DOHH2 (cell line): ENCODE results near the gene IGSF3.

ENCODE experiments used
- H3F3A ChIP-seq: fragments of 200-600 bp; sonication (generic), shearing (Covaris generic); 2 replicates; pipeline ENCODE4 v1.6.0; 2016; ENCODE audit warnings: antibody characterized with exemption, mild to moderate bottlenecking; ENCODE audit not compliant: control insufficient read depth, insufficient read depth
- H3K27ac ChIP-seq: fragments of 200-600 bp; sonication (generic); 2 replicates; pipeline ENCODE4 v1.5.1; 2014; ENCODE audit warnings: low read depth, mild to moderate bottlenecking, low read length, moderate library complexity
- H3K27me3 ChIP-seq: fragments of 200-600 bp; sonication (generic); 2 replicates; pipeline ENCODE4 v1.6.1; 2014; ENCODE audit warnings: mild to moderate bottlenecking, low read length, mixed read lengths; ENCODE audit not compliant: control insufficient read depth
- H3K36me3 ChIP-seq: fragments of 200-600 bp; sonication (generic); 2 replicates; pipeline ENCODE4 v1.6.1; 2014; ENCODE audit warnings: mild to moderate bottlenecking, low read length, moderate library complexity, mixed read lengths; ENCODE audit not compliant: control insufficient read depth
- H3K4me1 ChIP-seq: fragments of 200-600 bp; sonication (generic); 2 replicates; pipeline ENCODE4 v1.6.1; 2014; ENCODE audit warnings: mild to moderate bottlenecking, low read length, mixed read lengths; ENCODE audit not compliant: control insufficient read depth
- H3K4me2 ChIP-seq: fragments of 200-600 bp; sonication (generic); 2 replicates; pipeline ENCODE4 v1.6.0; 2014; ENCODE audit warnings: mild to moderate bottlenecking, low read length, moderate library complexity
- H3K4me3 ChIP-seq: fragments of 200-600 bp; sonication (generic); 2 replicates; pipeline ENCODE4 v1.5.1; 2014; ENCODE audit warnings: mild to moderate bottlenecking, low read length, mixed read lengths
- H3K79me2 ChIP-seq: fragments of 200-600 bp; sonication (generic); 2 replicates; pipeline ENCODE4 v1.6.1; 2014; ENCODE audit warnings: mild to moderate bottlenecking, low read length, mixed read lengths; ENCODE audit not compliant: control insufficient read depth
- H3K9me2 ChIP-seq: fragments of 200-600 bp; sonication (generic); replicated peaks from 2 replicates; pipeline ENCODE4 v1.6.1; 2014; ENCODE audit warnings: mild to moderate bottlenecking, low read length, mixed read lengths; ENCODE audit not compliant: control insufficient read depth
- H3K9me3 ChIP-seq: fragments of 200-600 bp; sonication (generic); 2 replicates; pipeline ENCODE4 v1.6.1; 2014; ENCODE audit warnings: antibody characterized with exemption, low read length, mixed read lengths; ENCODE audit not compliant: control insufficient read depth, insufficient read depth
- H4K20me1 ChIP-seq: fragments of 200-600 bp; sonication (generic); 2 replicates; pipeline ENCODE4 v1.6.0; 2014; ENCODE audit warnings: low read depth, mild to moderate bottlenecking, antibody characterized with exemption, low read length, moderate library complexity; ENCODE audit not compliant: control insufficient read depth, insufficient read depth
- CTCF ChIP-seq: fragments of 200-600 bp; sonication (generic); IDR thresholded peaks from one replicate; pipeline ENCODE4 v1.5.1; 2014; ENCODE audit warnings: antibody characterized with exemption, mild to moderate bottlenecking, low read depth, low read length; ENCODE audit not compliant: poor library complexity, severe bottlenecking
- EZH2phosphoT487 ChIP-seq: fragments of 200-600 bp; sonication (generic); IDR thresholded peaks from 2 replicates; pipeline ENCODE4 v1.6.1; 2017; ENCODE audit warnings: borderline replicate concordance, mild to moderate bottlenecking, antibody characterized with exemption, low read length, moderate library complexity, mixed read lengths

The IGSF3 gene

GRCh38 chr1:116713474-116713873, 45.9 kb upstream of the IGSF3 start:
- Histone ChIP-seq H3K9me3 (peaks cover 5% of the 10 kb centered on the region; the same call in 1 of the 2 replicates), H3K4me1 (peaks cover 31% of the 10 kb centered on the region), H3K4me2 (no peak overlapping the region), H3F3A (no peaks in the 10 kb centered on the region), H3K79me2 (no peaks in the 10 kb centered on the region), H3K4me3 (no peak overlapping the region), H3K9me2 (no peaks in the 10 kb centered on the region), H3K36me3 (no peaks in the 10 kb centered on the region), H3K27ac (no peak overlapping the region), H3K27me3 (no peaks in the 10 kb centered on the region), H4K20me1 (no peaks in the 10 kb centered on the region)
- TF ChIP-seq EZH2phosphoT487: no peak
- no peak for TF ChIP-seq CTCF

DNA sequence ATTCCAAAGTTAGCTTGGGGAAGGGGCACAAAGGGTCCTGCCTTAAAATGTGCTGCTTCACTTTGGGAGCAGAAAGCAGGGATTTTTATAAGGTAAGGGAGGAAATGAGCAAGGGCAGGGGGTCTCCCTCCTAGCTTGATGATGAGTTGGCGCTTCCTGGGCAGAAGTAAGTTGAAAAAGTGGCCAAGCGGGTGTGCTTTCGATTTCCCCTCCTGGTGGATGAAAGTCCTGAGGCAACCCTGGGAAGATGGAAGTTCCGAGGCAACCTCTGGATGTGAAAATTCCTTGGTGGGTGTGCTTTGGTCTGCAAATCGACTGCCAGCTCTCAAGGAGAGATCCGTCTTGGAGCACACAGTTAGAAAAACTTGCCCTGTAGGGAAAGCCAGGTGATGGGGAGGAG, 45.0 kb upstream of the IGSF3 start:
- Histone ChIP-seq H3K9me3 (peaks cover 2% of the 10 kb centered on the region; the same call in 1 of the 2 replicates), H3K4me3 (no peak overlapping the region), H3K9me2 (no peaks in the 10 kb centered on the region), H4K20me1 (no peaks in the 10 kb centered on the region), H3F3A (no peaks in the 10 kb centered on the region), H3K27ac (no peak overlapping the region), H3K4me2 (no peak overlapping the region), H3K79me2 (no peaks in the 10 kb centered on the region), H3K36me3 (no peaks in the 10 kb centered on the region), H3K4me1 (peaks cover 31% of the 10 kb centered on the region), H3K27me3 (no peaks in the 10 kb centered on the region)
- TF ChIP-seq CTCF (no peak), EZH2phosphoT487 (no peak)

DNA sequence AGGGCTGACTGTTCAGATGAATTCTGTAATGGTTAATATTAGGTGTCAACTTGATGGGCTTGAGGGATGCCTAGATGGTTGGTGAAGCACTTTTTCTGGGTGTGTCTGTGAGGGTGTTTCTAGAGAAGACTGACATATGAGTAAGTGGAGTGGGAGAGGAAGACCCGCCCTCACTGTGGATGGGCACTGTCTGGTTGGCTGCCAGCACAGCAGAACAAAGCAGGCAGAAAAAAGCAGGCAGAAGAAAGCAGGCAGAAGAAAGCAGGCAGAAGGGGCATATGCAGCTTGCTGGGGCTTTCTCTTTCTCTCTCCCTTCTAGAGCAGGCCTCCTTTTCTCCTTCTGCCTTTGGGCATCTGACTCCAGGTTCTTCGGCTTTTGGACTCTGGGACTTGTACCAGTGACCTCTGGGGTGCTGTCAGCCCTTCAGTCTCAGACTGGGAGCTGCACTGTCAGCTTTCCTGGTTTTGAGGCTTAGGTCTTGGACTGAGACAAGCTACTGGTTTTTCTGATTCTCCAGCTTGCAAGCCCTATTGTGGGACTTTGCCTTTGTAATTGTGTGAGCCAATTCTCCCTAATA, 43.8 kb upstream of the IGSF3 start:
- Histone ChIP-seq H3K4me3 (no peak overlapping the region), H3K27me3 (no peaks in the 10 kb centered on the region), H3K79me2 (no peaks in the 10 kb centered on the region), H3K4me2 (no peak overlapping the region), H3F3A (no peaks in the 10 kb centered on the region), H4K20me1 (no peaks in the 10 kb centered on the region), H3K4me1 (peaks cover 20% of the 10 kb centered on the region), H3K9me3 (no peaks in the 10 kb centered on the region), H3K27ac (no peak overlapping the region), H3K9me2 (no peaks in the 10 kb centered on the region), H3K36me3 (no peaks in the 10 kb centered on the region)
- TF ChIP-seq CTCF (no peak), EZH2phosphoT487 (no peak)
